ENCODE data around the gene RABEP2.
"Not testable (repeated sequence)": the region's sequence is repeated elsewhere in the genome, so short reads cannot be mapped to it uniquely, and the experiment has no call there.

Gene RABEP2

GRCh38 chr16:28903344-28904042 lies 21.5 kb downstream of the RABEP2 start:
- no peak for DNase-seq (ENCODE audit: low spot score)

- no peak for DNase-seq (ENCODE audit: low spot score)
Measured at GRCh38 chr16:28902909-28903308, 22.1 kb downstream of the RABEP2 start.

- DNase-seq (ENCODE audit: low spot score) = no peak
Measured at GRCh38 chr16:28901862-28902261, 23.2 kb downstream of the RABEP2 start.

GRCh38 chr16:28900601-28901000 lies 24.4 kb downstream of the RABEP2 start:
- no peak for DNase-seq (ENCODE audit: low spot score)

GRCh38 chr16:28899882-28900590 lies 25.0 kb downstream of the RABEP2 start:
- no peak for DNase-seq (ENCODE audit: low spot score)

- DNase-seq (ENCODE audit: low spot score) = no peak
Measured at GRCh38 chr16:28898942-28899341, 26.1 kb downstream of the RABEP2 start.

- DNase-seq (ENCODE audit: low spot score) = no peak
Measured at GRCh38 chr16:28898266-28898665, 26.8 kb downstream of the RABEP2 start.

GRCh38 chr16:28897826-28898225 lies 27.2 kb downstream of the RABEP2 start:
- no peak for DNase-seq (ENCODE audit: low spot score)

- no peak for DNase-seq (ENCODE audit: low spot score)
Measured at GRCh38 chr16:28895609-28896008, 29.4 kb downstream of the RABEP2 start.

- no peak for DNase-seq (ENCODE audit: low spot score)
Measured at GRCh38 chr16:28893291-28893690, 31.7 kb downstream of the RABEP2 start.

- DNase-seq (ENCODE audit: low spot score) = no peak
Measured at GRCh38 chr16:28891964-28892890, 32.8 kb downstream of the RABEP2 start.

- DNase-seq (ENCODE audit: low spot score) = not testable (repeated sequence)
Measured at GRCh38 chr16:28890355-28890754, 34.7 kb downstream of the RABEP2 start.

GRCh38 chr16:28886945-28887344 lies 38.1 kb downstream of the RABEP2 start:
- no peak for DNase-seq (ENCODE audit: low spot score)

GRCh38 chr16:28884045-28884444 lies 41.0 kb downstream of the RABEP2 start:
- no peak for DNase-seq (ENCODE audit: low spot score)

- DNase-seq (ENCODE audit: low spot score) = no peak
Measured at GRCh38 chr16:28883221-28883996, 41.6 kb downstream of the RABEP2 start.

- no peak for DNase-seq (ENCODE audit: low spot score)
Measured at GRCh38 chr16:28882551-28883160, 42.4 kb downstream of the RABEP2 start.

GRCh38 chr16:28881565-28881964 lies 43.5 kb downstream of the RABEP2 start:
- DNase-seq (ENCODE audit: low spot score) = not testable (repeated sequence)

- DNase-seq (ENCODE audit: low spot score) = no peak
Measured at GRCh38 chr16:28880955-28881354, 44.1 kb downstream of the RABEP2 start.

GRCh38 chr16:28880589-28880915 lies 44.5 kb downstream of the RABEP2 start:
- DNase-seq (ENCODE audit: low spot score) = no peak

GRCh38 chr16:28879841-28880588 lies 45.0 kb downstream of the RABEP2 start:
- peak; percentile 74 for DNase-seq (ENCODE audit: low spot score)
